Transverse colon (tissue), 4 donors: ENCODE results near the gene MSMB. TPM values are rescaled to one million over a fixed set of nuclear protein-coding genes. Genes with fewer than 3 reads are reported as not detected.

ENCODE experiments used
- DNase-seq: peaks from one replicate; pipeline ENCODE4 v3.0.0-alpha.2; 2019
- H3K27ac ChIP-seq, 4 donors: fragments of 200-600 bp; sonication (generic); 2 replicates each; pipeline ENCODE4 v1.5.1; 2016 to 2018; ENCODE audit warnings: inconsistent platforms in 4 of 4
- H3K27me3 ChIP-seq: fragments of 200-600 bp; sonication (generic); 2 replicates; pipeline ENCODE4 v1.5.1; 2017; ENCODE audit warnings: inconsistent platforms
- H3K36me3 ChIP-seq, 4 donors: fragments of 200-600 bp; sonication (generic); 2 replicates each; pipeline ENCODE4 v1.5.1; 2017 to 2019; ENCODE audit warnings: inconsistent platforms in 4 of 4
- H3K4me1 ChIP-seq, 4 donors: fragments of 200-600 bp; sonication (generic); 2 replicates each; pipeline ENCODE4 v1.5.1; 2017 to 2020; ENCODE audit warnings: inconsistent platforms in 4 of 4
- H3K4me3 ChIP-seq, 4 donors: fragments of 200-600 bp; sonication (generic); 1 replicate in 1 of 4; 2 replicates in 3 of 4; pipeline versions ENCODE4 v1.5.1 to v1.6.1; 2017 to 2019; ENCODE audit warnings: inconsistent platforms in 4 of 4
- H3K9me3 ChIP-seq, 2 donors: fragments of 200-600 bp; sonication (generic); 2 replicates each; pipeline ENCODE4 v1.5.1; 2017 to 2019; ENCODE audit warnings: inconsistent platforms in 2 of 2
- CTCF ChIP-seq, 5 experiments: fragments of 200-600 bp in 3 of 5; fragments of 450-650 bp in 2 of 5; sonication (generic) in 3 of 5; IDR thresholded peaks; 1 replicate in 2 of 5; 2 replicates in 3 of 5; pipeline ENCODE4 v1.5.1; 2016 to 2017; ENCODE audit warnings: antibody characterized with exemption in 5 of 5, inconsistent platforms in 3 of 5, mild to moderate bottlenecking in 2 of 5, moderate library complexity in 1 of 5
- EP300 ChIP-seq: sonication (generic); formaldehyde crosslinking; IDR thresholded peaks from one replicate; pipeline ENCODE4 v1.6.1; 2017; ENCODE audit warnings: antibody characterized with exemption, low read depth
- POLR2A ChIP-seq: fragments of 450-650 bp; IDR thresholded peaks from one replicate; pipeline ENCODE4 v1.6.1; 2016; ENCODE audit warnings: antibody characterized with exemption, mild to moderate bottlenecking, moderate library complexity
- POLR2AphosphoS5 ChIP-seq, 3 donors: sonication (generic); formaldehyde crosslinking; IDR thresholded peaks; one replicate each; pipeline ENCODE4 v1.6.1; 2016; ENCODE audit warnings: antibody characterized with exemption in 3 of 3
- WGBS, 2 donors: methylation state at CpG; one replicate each; pipeline ENCODE4 v1.1.5; 2018; ENCODE audit warnings: low coverage in 1 of 2; 5-methylcytosine and 5-hydroxymethylcytosine counted together
- in situ Hi-C, 4 donors: fragments of 200-750 bp; cut with MboI; loops; one replicate each; pipeline versions ENCODE4 v1.15.0 to v1.15.1; 2017; ENCODE audit warnings: low sequenced_read_pairs in 3 of 4, low pct_ligation_motif_present in 1 of 4, low pct_unique_long_range_greater_than_20kb in 1 of 4
- intact Hi-C: fragments of 100-400 bp; cut with DNase I; formaldehyde crosslinking; loops from one replicate; pipeline ENCODE4 v1.15.1; 2023; ENCODE audit warnings: low total_unique reads
- total RNA-seq, 4 donors: library from RNA; depleted of rRNA; stranded (reverse); fragments of >200 nt; gene quantifications; one replicate each; pipeline ENCODE4 v1.1.0, GENCODE V29; 2016

MSMB gene
- total RNA-seq, 4 donors from 2014 or later: not detected

- Histone ChIP-seq H3K36me3 (no peaks in the 10 kb centered on the region), H3K4me1 (peaks cover 20 to 54% (median 49%) of the 10 kb centered on the region in 4 donors), H3K27ac (peak overlapping the region; percentile 90 to 96 (median 95)), H3K4me3 (peak overlapping the region; percentile 68 to 92 (median 80)), H3K9me3 (no peaks in the 10 kb centered on the region), H3K27me3 (no peaks in the 10 kb centered on the region)
- no peak for TF ChIP-seq POLR2A
- no peak for TF ChIP-seq EP300
- TF ChIP-seq CTCF (IDR thresholded peaks at IDR 0.05): no peak
- TF ChIP-seq POLR2AphosphoS5 (IDR thresholded peaks at IDR 0.05): no peak
- DNase-seq: no peak
- intact Hi-C loops (no loop called here), in situ Hi-C loops (no loop called here)
- 9 to 28% methylated on average over 6 of the region's 6 CpGs for WGBS, 2 donors
These were observed 16.5 kb downstream of the MSMB start for GRCh38 chr10:46029461-46030030.

GRCh38 chr10:46028584-46029460, 17.2 kb downstream of the MSMB start:
- WGBS, 2 donors: 17 to 18% methylated on average over 5 to 6 of the region's 6 CpGs
- intact Hi-C loops: no loop called here
- DNase-seq: peak; percentile 33
- H3K36me3 ChIP-seq: no peaks in the 10 kb centered on the region
- peaks cover 23 to 62% (median 56%) of the 10 kb centered on the region in 4 donors for H3K4me1 ChIP-seq
- in situ Hi-C loops: no loop called here
- H3K27me3 ChIP-seq: no peaks in the 10 kb centered on the region
- H3K4me3 ChIP-seq: peak overlapping the region in 3 of 4 donors; percentile 74 to 92 (median 86)
- peak overlapping the region; percentile 90 to 96 (median 95) for H3K27ac ChIP-seq
- TF ChIP-seq CTCF (IDR thresholded peaks at IDR 0.05) (peak; percentile 55 to 78 (median 59)), EP300 (no peak), POLR2AphosphoS5 (IDR thresholded peaks at IDR 0.05) (peak in 1 of 3 donors; percentile 13), POLR2A (no peak)
- no peaks in the 10 kb centered on the region for H3K9me3 ChIP-seq

GRCh38 chr10:46026106-46026505, 20.0 kb downstream of the MSMB start:
- TF ChIP-seq POLR2AphosphoS5 (IDR thresholded peaks at IDR 0.05) (no peak), CTCF (IDR thresholded peaks at IDR 0.05) (no peak), EP300 (no peak), POLR2A (no peak)
- in situ Hi-C loops (no loop called here), intact Hi-C loops (no loop called here)
- no peaks in the 10 kb centered on the region for H3K27me3 ChIP-seq
- no peaks in the 10 kb centered on the region for H3K36me3 ChIP-seq
- peaks cover 33 to 85% (median 75%) of the 10 kb centered on the region in 4 donors for H3K4me1 ChIP-seq
- no peak overlapping the region for H3K27ac ChIP-seq
- no peak overlapping the region for H3K4me3 ChIP-seq
- H3K9me3 ChIP-seq: no peaks in the 10 kb centered on the region
- DNase-seq: no peak

- in situ Hi-C loops: no loop called here
- 80 to 98% methylated on average over 2 of the region's 2 CpGs for WGBS, 2 donors
- TF ChIP-seq CTCF (IDR thresholded peaks at IDR 0.05): no peak
- no peak for TF ChIP-seq POLR2A
- no peak for TF ChIP-seq EP300
- no peak for TF ChIP-seq POLR2AphosphoS5 (IDR thresholded peaks at IDR 0.05)
- Histone ChIP-seq H3K9me3 (no peaks in the 10 kb centered on the region), H3K36me3 (no peaks in the 10 kb centered on the region), H3K27me3 (no peaks in the 10 kb centered on the region), H3K4me1 (peaks cover 40 to 89% (median 80%) of the 10 kb centered on the region in 4 donors), H3K27ac (peak overlapping the region in 3 of 4 donors; percentile 19 to 85 (median 82)), H3K4me3 (no peak overlapping the region)
- no peak for DNase-seq
- intact Hi-C loops: no loop called here
These were observed 20.7 kb downstream of the MSMB start for GRCh38 chr10:46025406-46025805.
